ENCODE measurements around the gene MAP2.

- no peak for TF ChIP-seq POLR2A (IDR thresholded peaks at IDR 0.05)
- TF ChIP-seq, protein P1, sequence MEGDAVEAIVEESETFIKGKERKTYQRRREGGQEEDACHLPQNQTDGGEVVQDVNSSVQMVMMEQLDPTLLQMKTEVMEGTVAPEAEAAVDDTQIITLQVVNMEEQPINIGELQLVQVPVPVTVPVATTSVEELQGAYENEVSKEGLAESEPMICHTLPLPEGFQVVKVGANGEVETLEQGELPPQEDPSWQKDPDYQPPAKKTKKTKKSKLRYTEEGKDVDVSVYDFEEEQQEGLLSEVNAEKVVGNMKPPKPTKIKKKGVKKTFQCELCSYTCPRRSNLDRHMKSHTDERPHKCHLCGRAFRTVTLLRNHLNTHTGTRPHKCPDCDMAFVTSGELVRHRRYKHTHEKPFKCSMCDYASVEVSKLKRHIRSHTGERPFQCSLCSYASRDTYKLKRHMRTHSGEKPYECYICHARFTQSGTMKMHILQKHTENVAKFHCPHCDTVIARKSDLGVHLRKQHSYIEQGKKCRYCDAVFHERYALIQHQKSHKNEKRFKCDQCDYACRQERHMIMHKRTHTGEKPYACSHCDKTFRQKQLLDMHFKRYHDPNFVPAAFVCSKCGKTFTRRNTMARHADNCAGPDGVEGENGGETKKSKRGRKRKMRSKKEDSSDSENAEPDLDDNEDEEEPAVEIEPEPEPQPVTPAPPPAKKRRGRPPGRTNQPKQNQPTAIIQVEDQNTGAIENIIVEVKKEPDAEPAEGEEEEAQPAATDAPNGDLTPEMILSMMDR (IDR thresholded peaks at IDR 0.05), result no peak
Observed at GRCh38 chr2:209601497-209601896, 177.7 kb downstream of the MAP2 start.
